Liver (tissue), 9 donors: ENCODE results near the gene PTPRB. TPM values are rescaled to one million over a fixed set of nuclear protein-coding genes. Genes with fewer than 3 reads are reported as not detected.

Source experiments
- DNase-seq: peaks from one replicate; pipeline ENCODE4 v3.0.0-alpha.2; 2017; ENCODE audit warnings: low spot score
- H3K27ac ChIP-seq, 2 donors: one replicate each; pipeline ENCODE4 v1.7.0; 2013; ENCODE audit warnings: inconsistent platforms in 2 of 2, low read length in 2 of 2, control low read depth in 1 of 2, low read depth in 1 of 2, mild to moderate bottlenecking in 1 of 2
- H3K27me3 ChIP-seq, 4 donors: one replicate each; pipeline versions ENCODE4 v1.6.1 to v1.7.0; 2013; ENCODE audit warnings: low read length in 3 of 4, inconsistent platforms in 1 of 4, mild to moderate bottlenecking in 1 of 4, moderate library complexity in 1 of 4; ENCODE audit not compliant: control insufficient read depth in 4 of 4, insufficient read depth in 4 of 4
- H3K36me3 ChIP-seq, 4 donors: one replicate each; pipeline versions ENCODE4 v1.6.1 to v1.7.0; 2013; ENCODE audit warnings: low read length in 3 of 4, mild to moderate bottlenecking in 3 of 4, low read depth in 1 of 4, moderate library complexity in 1 of 4; ENCODE audit not compliant: control insufficient read depth in 4 of 4, insufficient read depth in 3 of 4
- H3K4me1 ChIP-seq, 4 donors: one replicate each; pipeline versions ENCODE4 v1.6.1 to v1.7.0; 2013; ENCODE audit warnings: low read length in 3 of 4, mild to moderate bottlenecking in 3 of 4, moderate library complexity in 1 of 4; ENCODE audit not compliant: control insufficient read depth in 4 of 4, insufficient read depth in 4 of 4
- H3K4me3 ChIP-seq, 3 donors: one replicate each; pipeline versions ENCODE4 v1.6.1 to v1.7.0; 2013; ENCODE audit warnings: low read length in 3 of 3, control low read depth in 1 of 3, low read depth in 1 of 3, mild to moderate bottlenecking in 1 of 3
- H3K9ac ChIP-seq, 2 donors: one replicate each; pipeline ENCODE4 v1.7.0; 2013; ENCODE audit warnings: low read length in 2 of 2, mild to moderate bottlenecking in 2 of 2, moderate library complexity in 2 of 2, control low read depth in 1 of 2, low read depth in 1 of 2
- H3K9me3 ChIP-seq, 4 donors: one replicate each; pipeline versions ENCODE4 v1.6.1 to v1.7.0; 2013; ENCODE audit warnings: low read length in 3 of 4; ENCODE audit not compliant: control insufficient read depth in 4 of 4
- ATF3 ChIP-seq: IDR thresholded peaks from 2 replicates; pipeline ENCODE4 v1.6.1; 2016; ENCODE audit warnings: antibody characterized with exemption
- CTCF ChIP-seq: fragments of 150-350 bp; IDR thresholded peaks from 2 replicates; pipeline ENCODE4 v1.5.1; 2017; ENCODE audit warnings: improper control_type of control experiment, low read depth, low read length; ENCODE audit not compliant: missing input control
- EGR1 ChIP-seq, 2 donors: IDR thresholded peaks; 2 replicates each; pipeline ENCODE4 v1.6.1; 2016 to 2018; ENCODE audit warnings: antibody characterized with exemption in 2 of 2, low read depth in 2 of 2
- FOXA1 ChIP-seq: IDR thresholded peaks from 2 replicates; pipeline ENCODE4 v1.6.1; 2016; ENCODE audit warnings: antibody characterized with exemption
- FOXA2 ChIP-seq: IDR thresholded peaks from 2 replicates; pipeline ENCODE4 v1.6.1; 2016; ENCODE audit warnings: antibody characterized with exemption
- HNF4A ChIP-seq, 2 donors: conservative IDR thresholded peaks; 2 replicates each; pipeline ENCODE4 v1.6.1; 2016; ENCODE audit warnings: antibody characterized with exemption in 2 of 2, mild to moderate bottlenecking in 2 of 2
- HNF4G ChIP-seq: IDR thresholded peaks from 2 replicates; pipeline ENCODE4 v1.6.1; 2016; ENCODE audit warnings: antibody characterized with exemption
- JUND ChIP-seq, 2 donors: IDR thresholded peaks; 2 replicates each; pipeline ENCODE4 v1.6.1; 2016; ENCODE audit warnings: antibody characterized with exemption in 2 of 2
- MAX ChIP-seq: IDR thresholded peaks from 2 replicates; pipeline ENCODE4 v1.6.1; 2016; ENCODE audit warnings: antibody characterized with exemption
- NR2F2 ChIP-seq: IDR thresholded peaks from 2 replicates; pipeline ENCODE4 v1.6.1; 2016; ENCODE audit warnings: antibody characterized with exemption
- RAD21 ChIP-seq, 2 donors: IDR thresholded peaks; 2 replicates each; pipeline ENCODE4 v1.6.1; 2016; ENCODE audit warnings: antibody characterized with exemption in 2 of 2, mild to moderate bottlenecking in 2 of 2
- REST ChIP-seq: IDR thresholded peaks from 2 replicates; pipeline ENCODE4 v1.6.1; 2016; ENCODE audit warnings: antibody characterized with exemption, mild to moderate bottlenecking
- RXRA ChIP-seq, 2 donors: IDR thresholded peaks; 2 replicates each; pipeline ENCODE4 v1.6.1; 2017 to 2018; ENCODE audit warnings: antibody characterized with exemption in 2 of 2, mild to moderate bottlenecking in 1 of 2
- SP1 ChIP-seq: IDR thresholded peaks from 2 replicates; pipeline ENCODE4 v1.6.1; 2018; ENCODE audit warnings: antibody characterized with exemption, mild to moderate bottlenecking
- YY1 ChIP-seq: IDR thresholded peaks from 2 replicates; pipeline ENCODE4 v1.6.1; 2016; ENCODE audit warnings: antibody characterized with exemption, mild to moderate bottlenecking
- WGBS: extraction: QIAGEN DNeasy Blood & Tissue Kit; methylation state at CpG from one replicate; pipeline ENCODE4 v1.1.7; 2013; 5-methylcytosine and 5-hydroxymethylcytosine counted together
- polyA plus RNA-seq, 2 donors: library from polyadenylated mRNA; stranded (reverse) in 1 of 2; unstranded in 1 of 2; fragments of 200-250 nt in 1 of 2; fragments of >200 nt in 1 of 2; fragmentation: Nextera tagmentation in 1 of 2; extraction: Ambion mirVana in 1 of 2; gene quantifications; one replicate each; pipeline versions ENCODE4 v1.2.1 to v1.2.3, GENCODE V29; 2013 to 2015
- total RNA-seq, 2 donors: library from RNA; depleted of rRNA; stranded (reverse); fragments of >200 nt; gene quantifications; one replicate each; pipeline ENCODE4 v1.2.3, GENCODE V29; 2014
- donor health status: healthy.
- donor health status: healthy.
- donor health status: healthy.
- donor health status: healthy.
- donor health status: healthy.

Gene PTPRB
- total and polyA plus RNA-seq, 4 donors = 6.3 to 64.9 (median 8.4) TPM

- no peaks in the 10 kb centered on the region for H3K36me3 ChIP-seq
- 84% methylated on average over 4 of the region's 4 CpGs for WGBS
- H3K27ac ChIP-seq = no peak overlapping the region
- peaks cover 0 to 3% (median 0%) of the 10 kb centered on the region in 4 donors for H3K27me3 ChIP-seq
- no peaks in the 10 kb centered on the region for H3K9me3 ChIP-seq
- no peak for DNase-seq
- no peak overlapping the region for H3K9ac ChIP-seq
- no peak for TF ChIP-seq HNF4G
- TF ChIP-seq RXRA (IDR thresholded peaks at IDR 0.05) = no peak
- TF ChIP-seq JUND (IDR thresholded peaks at IDR 0.05) = no peak
- no peak for TF ChIP-seq CTCF
- no peak for TF ChIP-seq NR2F2
- TF ChIP-seq SP1 = no peak
- TF ChIP-seq MAX = no peak
- no peak for TF ChIP-seq HNF4A (conservative IDR thresholded peaks at IDR 0.05)
- TF ChIP-seq ATF3 = no peak
- no peak for TF ChIP-seq YY1
- H3K4me1 ChIP-seq = no peaks in the 10 kb centered on the region
- no peak overlapping the region for H3K4me3 ChIP-seq
Measured at GRCh38 chr12:70618371-70618770, 18.9 kb downstream of the PTPRB start.

GRCh38 chr12:70617450-70617849, 19.8 kb downstream of the PTPRB start:
- Histone ChIP-seq H3K36me3 (no peaks in the 10 kb centered on the region), H3K9me3 (no peaks in the 10 kb centered on the region), H3K27ac (no peak overlapping the region), H3K9ac (no peak overlapping the region), H3K27me3 (no peaks in the 10 kb centered on the region), H3K4me1 (no peaks in the 10 kb centered on the region), H3K4me3 (no peak overlapping the region)
- 62% methylated on average over 4 of the region's 4 CpGs for WGBS
- TF ChIP-seq HNF4A (conservative IDR thresholded peaks at IDR 0.05) (no peak), ATF3 (no peak), HNF4G (no peak), YY1 (no peak), JUND (IDR thresholded peaks at IDR 0.05) (no peak), FOXA2 (no peak), CTCF (no peak), SP1 (no peak), EGR1 (IDR thresholded peaks at IDR 0.05; ENCODE audit: low read depth in 2 of 2) (no peak), REST (no peak), RXRA (IDR thresholded peaks at IDR 0.05) (no peak), RAD21 (IDR thresholded peaks at IDR 0.05) (no peak), FOXA1 (no peak)
- no peak for DNase-seq
